Prostate gland (tissue), 2 donors: ENCODE results near the gene SLC25A47. TPM values are rescaled to one million over a fixed set of nuclear protein-coding genes. Genes with fewer than 3 reads are reported as not detected.

Experiments used
- DNase-seq: peaks from one replicate; pipeline ENCODE4 v3.0.0-alpha.2; 2019; ENCODE audit warnings: low spot score
- H3K27ac ChIP-seq, 2 donors: fragments of 200-600 bp; sonication (generic); 2 replicates each; pipeline ENCODE4 v1.5.1; 2017 to 2019
- H3K27me3 ChIP-seq: fragments of 200-600 bp; sonication (generic); replicated peaks from 2 replicates; pipeline ENCODE4 v1.5.1; 2019; ENCODE audit not compliant: insufficient read depth
- H3K36me3 ChIP-seq, 2 donors: fragments of 200-600 bp; sonication (generic); 1 replicate in 1 of 2; 2 replicates in 1 of 2; pipeline versions ENCODE4 v1.5.1 to v1.8.1; 2017 to 2019
- H3K4me1 ChIP-seq: fragments of 200-600 bp; sonication (generic); replicated peaks from 2 replicates; pipeline ENCODE4 v1.5.1; 2019
- H3K4me3 ChIP-seq, 2 donors: fragments of 200-600 bp; sonication (generic); 2 replicates each; pipeline ENCODE4 v1.5.1; 2017 to 2019
- H3K9me3 ChIP-seq: fragments of 200-600 bp; sonication (generic); 2 replicates; pipeline ENCODE4 v1.5.1; 2017
- CTCF ChIP-seq, 4 experiments: fragments of 200-600 bp in 2 of 4; fragments of 450-650 bp in 2 of 4; sonication (generic) in 2 of 4; IDR thresholded peaks; 1 replicate in 3 of 4; 2 replicates in 1 of 4; pipeline ENCODE4 v1.5.1; 2016 to 2019; ENCODE audit warnings: antibody characterized with exemption in 4 of 4, mild to moderate bottlenecking in 2 of 4, moderate library complexity in 2 of 4
- POLR2A ChIP-seq: fragments of 450-650 bp; IDR thresholded peaks from one replicate; pipeline ENCODE4 v1.6.1; 2016; ENCODE audit warnings: antibody characterized with exemption, mild to moderate bottlenecking
- POLR2AphosphoS5 ChIP-seq: sonication (generic); formaldehyde crosslinking; IDR thresholded peaks from one replicate; pipeline ENCODE4 v1.6.1; 2017; ENCODE audit warnings: antibody characterized with exemption
- WGBS: methylation state at CpG from one replicate; pipeline ENCODE4 v1.1.5; 2018; 5-methylcytosine and 5-hydroxymethylcytosine counted together
- intact Hi-C: fragments of 100-400 bp; cut with DNase I; formaldehyde crosslinking; loops from one replicate; pipeline ENCODE4 v1.14.2; 2022
- total RNA-seq, 2 donors: library from RNA; depleted of rRNA; stranded (reverse); fragments of >200 nt; gene quantifications; one replicate each; pipeline ENCODE4 v1.1.0, GENCODE V29; 2016

The SLC25A47 gene
- total RNA-seq, 2 donors from 2014 or later: 0.51 TPM; not detected in 1

GRCh38 chr14:100317389-100317788 is 5.8 kb upstream of the SLC25A47 start:
- intact Hi-C loops: no loop called here
- Histone ChIP-seq H3K36me3 (no peaks in the 10 kb centered on the region), H3K27ac (no peak overlapping the region), H3K9me3 (no peaks in the 10 kb centered on the region), H3K27me3 (no peaks in the 10 kb centered on the region), H3K4me1 (no peaks in the 10 kb centered on the region), H3K4me3 (no peak overlapping the region)
- no peak for DNase-seq
- WGBS: 77% methylated on average over 5 of the region's 6 CpGs
- TF ChIP-seq POLR2AphosphoS5: no peak
- TF ChIP-seq CTCF (IDR thresholded peaks at IDR 0.05): no peak
- TF ChIP-seq POLR2A: no peak

- Histone ChIP-seq H3K4me1 (no peaks in the 10 kb centered on the region), H3K36me3 (no peaks in the 10 kb centered on the region), H3K9me3 (no peaks in the 10 kb centered on the region), H3K27ac (peak overlapping the region; percentile 9 to 22), H3K4me3 (peak overlapping the region in 1 of 2 donors; percentile 12), H3K27me3 (no peaks in the 10 kb centered on the region)
- TF ChIP-seq POLR2AphosphoS5 (peak; percentile 42), CTCF (IDR thresholded peaks at IDR 0.05) (peak in 3 of 4 experiments; percentile 72 to 85 (median 73)), POLR2A (no peak)
- 32% methylated on average over 40 of the region's 40 CpGs for WGBS
- intact Hi-C loops: no loop called here
- peak; percentile 49 for DNase-seq
These were observed 5.0 kb upstream of the SLC25A47 start for GRCh38 chr14:100317912-100318808.

- Histone ChIP-seq H3K36me3 (no peaks in the 10 kb centered on the region), H3K9me3 (no peaks in the 10 kb centered on the region), H3K27me3 (no peaks in the 10 kb centered on the region), H3K4me1 (no peaks in the 10 kb centered on the region), H3K27ac (no peak overlapping the region), H3K4me3 (no peak overlapping the region)
- DNase-seq: no peak
- no peak for TF ChIP-seq CTCF (IDR thresholded peaks at IDR 0.05)
- TF ChIP-seq POLR2A: no peak
- TF ChIP-seq POLR2AphosphoS5: no peak
- WGBS: 79% methylated on average over 12 of the region's 12 CpGs
- intact Hi-C loops: no loop called here
These were observed 2.8 kb upstream of the SLC25A47 start for GRCh38 chr14:100320157-100320856.

- 71% methylated on average over 9 of the region's 9 CpGs for WGBS
- Histone ChIP-seq H3K4me3 (no peak overlapping the region), H3K27me3 (no peaks in the 10 kb centered on the region), H3K9me3 (no peaks in the 10 kb centered on the region), H3K4me1 (no peaks in the 10 kb centered on the region), H3K27ac (no peak overlapping the region), H3K36me3 (no peaks in the 10 kb centered on the region)
- DNase-seq: no peak
- TF ChIP-seq POLR2A (no peak), CTCF (IDR thresholded peaks at IDR 0.05) (no peak), POLR2AphosphoS5 (no peak)
- intact Hi-C loops: no loop called here
These were observed 1.5 kb upstream of the SLC25A47 start for GRCh38 chr14:100321473-100322137.
